Activated T-cell treated with anti-CD3 and anti-CD28 coated beads for 48 hours (primary cell): Measurements from ENCODE around the gene EMILIN2.
A peak's percentile ranks its signal among the peaks of the same experiment; 100 is the strongest.
"Not testable (repeated sequence)": the region's sequence is repeated elsewhere in the genome, so short reads cannot be mapped to it uniquely, and the experiment has no call there.

ENCODE experiments used
- DNase-seq: peaks from one replicate; pipeline ENCODE4 v3.0.0-alpha.2; 2020; ENCODE audit warnings: low read depth

The EMILIN2 gene

GRCh38 chr18:2845172-2845571 is 1.6 kb upstream of the EMILIN2 start:
- DNase-seq = no peak

- DNase-seq = peak; percentile 34
Observed at GRCh38 chr18:2847317-2848246, 776 bp downstream of the EMILIN2 start.

GRCh38 chr18:2848247-2849246 is 1.7 kb downstream of the EMILIN2 start:
- no peak for DNase-seq

- peak; percentile 7 for DNase-seq
Observed at GRCh38 chr18:2850816-2851215, 4.0 kb downstream of the EMILIN2 start.

DNA sequence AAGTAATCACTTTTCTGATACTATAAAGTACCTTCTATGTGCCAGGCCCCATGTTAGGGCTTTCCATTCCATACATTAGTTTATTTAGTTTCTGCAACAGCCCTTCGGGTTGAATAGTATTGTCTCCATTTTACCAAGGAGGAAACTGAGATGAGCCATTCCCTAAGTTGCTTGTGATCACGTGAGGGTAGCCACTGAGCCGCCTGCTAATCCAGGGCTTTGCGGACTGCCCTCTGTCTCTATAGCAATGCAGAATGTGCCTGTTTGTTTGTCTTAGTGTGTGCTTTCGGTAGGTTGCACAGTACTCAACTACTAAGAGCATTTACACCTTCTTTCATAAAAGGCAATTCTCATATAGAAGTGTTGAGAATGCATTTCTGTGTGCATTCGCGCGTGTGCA is 5.0 kb downstream of the EMILIN2 start:
- DNase-seq = no peak

DNA sequence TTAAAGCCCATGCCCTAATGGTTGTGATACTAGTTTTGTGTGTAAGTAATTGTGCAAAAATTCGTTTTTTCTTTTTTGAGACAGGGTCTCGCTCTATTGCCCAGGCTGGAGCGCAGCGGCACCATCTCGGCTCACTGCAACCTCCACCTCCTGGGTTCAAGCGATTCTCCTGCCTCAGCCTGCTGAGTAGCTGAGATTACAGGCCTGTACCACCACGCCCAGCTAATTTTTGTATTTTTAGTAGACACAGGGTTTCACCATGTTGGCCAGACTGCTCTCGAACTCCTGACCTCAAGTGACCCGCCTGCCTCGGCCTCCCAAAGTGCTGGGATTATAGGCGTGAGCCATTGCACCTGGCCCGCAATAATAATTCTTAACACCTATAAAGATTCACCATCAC is 5.7 kb downstream of the EMILIN2 start:
- not testable (repeated sequence) for DNase-seq

- DNase-seq = no peak
Observed at GRCh38 chr18:2853173-2853925, 6.5 kb downstream of the EMILIN2 start.

DNA sequence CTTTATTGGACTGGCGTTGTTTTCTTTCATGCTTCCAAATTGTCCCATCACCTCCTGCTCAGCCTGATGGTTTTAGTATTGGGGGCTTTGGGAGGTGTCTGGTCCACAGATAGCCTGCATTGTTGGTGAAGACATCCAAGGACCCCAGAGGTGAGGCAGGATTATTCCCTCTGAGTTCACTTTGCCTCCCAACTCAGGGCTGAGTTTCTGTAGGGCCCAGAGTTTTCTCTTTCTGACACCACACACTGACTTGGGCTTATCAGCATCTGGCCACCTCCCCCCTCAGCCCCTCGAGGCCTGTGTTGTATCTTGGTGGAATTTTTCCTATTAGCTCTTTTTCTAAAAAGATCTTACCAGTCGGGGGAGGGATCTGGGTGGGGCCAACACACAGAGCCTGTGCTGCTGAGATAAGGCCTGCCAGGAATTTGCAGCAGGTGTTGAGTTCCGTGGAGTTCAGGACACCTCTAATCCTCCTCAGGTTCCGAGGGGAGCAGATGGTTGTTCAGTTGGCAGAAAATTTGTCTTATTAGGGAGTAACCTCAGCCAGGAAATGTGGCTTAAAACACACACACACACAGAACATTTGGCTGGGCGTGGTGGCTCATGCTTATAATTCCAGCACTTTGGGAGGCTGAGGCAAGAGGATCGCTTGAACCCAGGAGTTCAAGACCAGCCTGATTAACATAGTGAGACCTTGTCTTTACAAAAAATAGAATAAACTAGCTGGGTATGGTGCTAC is 7.3 kb downstream of the EMILIN2 start:
- no peak for DNase-seq

DNA sequence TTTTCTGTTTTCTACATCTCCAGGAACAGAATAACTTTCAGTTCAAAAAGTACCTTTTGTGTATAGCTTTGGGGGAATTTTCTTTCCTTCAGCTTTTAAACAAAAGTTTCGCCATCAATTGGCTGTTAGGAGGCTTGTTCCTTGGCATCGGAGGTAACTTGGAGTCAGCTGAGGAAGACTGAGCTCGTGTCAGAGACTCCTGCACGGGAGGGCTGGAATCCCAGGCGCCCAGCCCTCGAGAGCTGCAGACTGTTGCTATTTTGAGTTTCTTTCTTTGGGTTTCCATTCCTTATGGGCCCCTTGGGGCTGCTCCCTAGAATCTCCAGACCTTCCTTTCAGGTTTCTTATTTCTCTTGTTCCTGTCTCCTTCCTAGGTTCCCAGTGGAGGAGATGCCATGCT is 8.1 kb downstream of the EMILIN2 start:
- DNase-seq = no peak

DNA sequence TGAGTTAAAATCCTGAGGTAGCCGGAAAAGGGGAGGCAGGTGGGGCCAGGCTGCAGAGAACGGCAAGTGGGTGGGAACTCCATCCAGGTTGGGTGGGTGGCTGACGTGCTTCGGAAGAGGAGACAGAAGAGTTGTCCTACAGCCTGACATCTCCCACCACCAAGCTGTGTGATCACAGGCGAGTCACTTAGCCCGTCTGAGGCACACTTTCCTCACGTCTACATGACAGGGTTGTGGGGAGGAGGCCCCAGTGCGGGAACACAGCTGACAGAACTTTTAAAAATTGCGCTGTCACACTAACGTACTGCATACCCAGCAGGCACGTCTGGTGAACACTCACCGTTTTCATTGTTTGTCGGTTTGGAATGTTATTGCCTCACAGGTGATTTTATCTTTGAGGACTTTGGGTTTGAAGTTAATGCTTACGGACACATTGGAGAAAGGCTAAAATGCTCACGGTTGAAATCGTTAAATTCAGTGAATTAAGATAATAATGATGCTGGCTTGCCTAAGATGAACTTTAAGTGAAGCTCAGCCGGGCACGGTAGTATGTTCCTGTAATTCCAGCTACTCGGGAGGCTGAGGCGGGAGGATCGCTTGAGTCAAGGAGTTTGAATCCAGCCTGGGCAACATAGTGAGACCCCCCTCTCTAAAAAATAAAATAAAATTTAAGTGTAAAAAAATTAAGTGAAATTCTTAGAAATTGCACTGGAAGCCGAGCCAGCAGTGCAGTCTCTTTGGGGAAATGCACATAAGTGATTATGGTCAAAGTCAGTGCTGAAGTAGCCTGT is 8.9 kb downstream of the EMILIN2 start:
- peak; percentile 7 for DNase-seq

DNA sequence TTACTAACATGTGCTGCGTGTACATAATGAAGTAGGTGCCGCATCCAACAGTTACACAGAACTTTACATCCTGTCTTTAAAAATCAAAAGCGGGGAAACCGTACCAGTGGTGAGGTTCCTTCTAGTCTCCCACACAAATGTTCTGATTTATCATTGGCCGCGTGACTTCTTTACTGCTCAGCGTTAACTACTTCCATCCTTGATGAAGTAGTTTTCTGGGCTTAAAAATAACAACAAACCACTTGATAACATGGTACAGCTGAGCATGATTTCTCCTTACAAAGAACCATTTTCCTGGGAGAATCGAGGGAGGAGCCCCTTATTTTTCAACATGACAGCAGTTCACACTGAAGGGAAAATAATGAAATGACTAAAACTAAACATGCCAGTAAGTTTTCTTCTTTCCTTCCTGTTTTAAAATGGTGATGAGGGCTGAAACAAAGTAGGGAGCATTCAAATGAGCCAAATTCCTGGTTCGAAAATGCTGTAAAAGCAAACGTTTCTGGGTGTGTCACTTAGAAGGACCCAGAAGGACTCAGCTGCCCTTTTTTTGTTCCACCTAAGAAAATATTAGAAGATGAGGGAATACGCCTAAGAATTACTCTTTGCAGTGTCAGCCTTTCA is 9.9 kb downstream of the EMILIN2 start:
- no peak for DNase-seq

DNA sequence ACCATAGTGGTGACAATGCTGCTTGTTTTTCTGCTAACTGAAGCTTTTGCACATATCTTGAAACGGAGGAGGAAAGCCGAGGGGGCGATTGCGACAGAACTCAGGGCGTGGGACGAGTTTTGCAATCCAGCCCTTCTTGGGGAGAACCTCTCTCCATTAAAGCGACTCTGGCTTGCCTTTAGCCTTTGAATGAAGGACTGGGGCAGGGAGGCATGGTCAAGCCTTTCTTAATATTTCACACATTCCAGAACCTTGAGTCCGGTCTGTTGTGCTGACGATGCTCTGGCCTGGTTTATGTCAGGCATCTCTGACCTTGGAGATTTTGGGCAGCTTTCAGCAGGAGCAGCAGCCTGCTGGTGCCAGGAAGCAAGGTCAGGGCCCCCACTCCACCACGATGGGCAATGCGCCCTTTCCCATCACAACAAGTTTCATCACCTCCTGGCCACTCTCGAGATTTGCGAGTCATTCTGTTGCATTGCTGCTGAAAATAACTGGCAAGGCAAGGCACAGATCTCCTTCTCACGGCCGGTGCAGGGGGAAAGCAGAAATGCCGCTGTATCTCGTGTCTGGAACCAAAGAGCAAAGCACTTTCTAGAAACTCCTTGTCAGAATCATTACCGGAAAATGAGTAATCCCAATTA is 10.8 kb downstream of the EMILIN2 start:
- no peak for DNase-seq

DNA sequence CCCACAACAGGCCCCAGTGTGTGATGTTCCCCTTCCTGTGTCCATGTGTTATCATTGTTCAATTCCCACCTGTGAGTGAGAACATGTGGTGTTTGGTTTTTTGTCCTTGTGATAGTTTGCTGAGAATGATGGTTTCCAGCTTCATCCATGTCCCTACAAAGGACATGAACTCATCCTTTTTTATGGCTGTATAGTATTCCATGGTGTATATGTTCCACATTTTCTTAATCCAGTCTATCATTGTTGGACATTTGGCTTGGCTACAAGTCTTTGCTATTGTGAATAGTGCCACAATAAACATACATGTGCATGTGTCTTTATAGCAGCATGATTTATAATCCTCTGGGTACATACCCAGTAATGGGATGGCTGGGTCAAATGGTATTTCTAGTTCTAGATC is 13.6 kb downstream of the EMILIN2 start:
- DNase-seq = not testable (repeated sequence)

DNA sequence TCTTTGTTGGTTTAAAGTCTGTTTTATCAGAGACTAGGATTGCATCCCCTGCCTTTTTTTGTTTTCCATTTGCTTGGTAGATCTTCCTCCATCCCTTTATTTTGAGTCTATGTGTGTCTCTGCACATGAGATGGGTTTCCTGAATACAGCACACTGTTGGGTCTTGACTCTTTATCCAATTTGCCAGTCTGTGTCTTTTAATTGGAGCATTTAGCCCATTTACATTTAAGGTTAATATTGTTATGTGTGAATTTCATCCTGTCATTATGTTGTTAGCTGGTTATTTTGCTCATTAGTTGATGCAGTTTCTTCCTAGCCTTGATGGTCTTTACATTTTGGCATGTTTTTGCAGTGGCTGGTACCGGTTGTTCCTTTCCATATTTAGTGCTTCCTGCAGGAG is 17.2 kb downstream of the EMILIN2 start:
- DNase-seq = not testable (repeated sequence)

- DNase-seq = not testable (repeated sequence)
Observed at GRCh38 chr18:2866465-2866864, 19.7 kb downstream of the EMILIN2 start.

GRCh38 chr18:2869207-2869606 is 22.4 kb downstream of the EMILIN2 start:
- no peak for DNase-seq

- DNase-seq = no peak
Observed at GRCh38 chr18:2871111-2871720, 24.4 kb downstream of the EMILIN2 start.

DNA sequence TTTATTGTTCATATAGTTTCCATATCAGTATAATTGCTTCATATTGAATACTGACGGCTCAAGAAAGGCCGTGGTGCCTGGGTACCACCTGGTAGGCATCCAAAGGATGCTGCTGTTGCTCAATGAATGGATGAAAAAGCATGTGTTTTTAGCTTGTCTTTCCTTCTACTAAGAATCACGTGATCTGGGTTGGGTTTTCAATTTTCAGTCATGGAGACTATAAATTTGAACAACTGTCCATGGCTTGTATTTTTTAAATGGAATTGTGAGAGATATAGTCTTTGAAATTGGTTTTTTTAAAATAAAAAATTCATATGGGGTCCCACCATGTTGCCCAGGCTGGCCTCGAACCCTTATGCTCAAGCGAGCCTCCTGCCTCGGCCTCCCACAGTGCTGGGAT is 25.3 kb downstream of the EMILIN2 start:
- no peak for DNase-seq

DNA sequence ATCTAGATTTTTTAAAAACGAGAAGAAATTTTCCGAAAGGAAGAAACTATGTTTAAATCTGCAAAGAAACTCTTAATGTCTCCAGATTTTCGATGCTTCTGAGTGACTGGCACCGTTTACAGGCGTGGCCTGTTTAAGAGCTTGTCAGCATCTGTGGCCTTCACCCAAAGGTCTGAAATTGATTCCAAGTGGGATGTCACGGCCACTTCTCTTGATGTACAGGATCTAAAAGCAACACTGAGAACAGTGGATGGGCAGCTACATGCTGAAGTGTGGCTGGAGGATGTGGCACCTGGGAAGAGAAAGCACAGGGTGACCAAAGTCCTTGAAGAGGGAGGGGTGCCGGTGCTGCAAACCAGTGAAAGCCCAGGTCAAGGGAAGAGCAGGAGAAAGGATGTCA is 28.0 kb downstream of the EMILIN2 start:
- DNase-seq = no peak
